Nephron progenitor cell (in vitro differentiated cells): ENCODE results near the gene SERPINA9.
A peak's percentile ranks its signal among the peaks of the same experiment; 100 is the strongest.

Source experiments
- DNase-seq: peaks from one replicate; pipeline ENCODE4 v3.0.0; 2021
- H3K27ac Mint-ChIP-seq: 2 replicates; pipeline ENCODE4 v1.8.0; 2021; ENCODE audit warnings: mild to moderate bottlenecking, moderate library complexity, mixed read lengths
- H3K27me3 Mint-ChIP-seq: 2 replicates; pipeline ENCODE4 v1.8.0; 2021; ENCODE audit warnings: mild to moderate bottlenecking, low read depth, mixed read lengths; ENCODE audit not compliant: poor library complexity
- H3K36me3 Mint-ChIP-seq: 2 replicates; pipeline ENCODE4 v1.8.0; 2021; ENCODE audit warnings: low read depth, mixed read lengths
- H3K4me1 Mint-ChIP-seq: 2 replicates; pipeline ENCODE4 v1.8.0; 2021; ENCODE audit warnings: mixed read lengths
- H3K4me3 Mint-ChIP-seq: 2 replicates; pipeline ENCODE4 v1.8.0; 2021; ENCODE audit warnings: mild to moderate bottlenecking, moderate library complexity, mixed read lengths
- H3K9me3 Mint-ChIP-seq: 2 replicates; pipeline ENCODE4 v1.8.0; 2021; ENCODE audit warnings: mild to moderate bottlenecking, moderate library complexity, mixed read lengths
- CTCF ChIP-seq: fragments of 200-600 bp; sonication (generic); IDR thresholded peaks from 2 replicates; pipeline ENCODE4 v1.5.0; 2021; ENCODE audit warnings: antibody characterized with exemption

The SERPINA9 gene

GRCh38 chr14:94448071-94448808 is 27.8 kb downstream of the SERPINA9 start:
- H3K4me1 Mint-ChIP-seq, result peaks cover 12% of the 10 kb centered on the region
- no peak overlapping the region for H3K4me3 Mint-ChIP-seq
- H3K36me3 Mint-ChIP-seq, result no peaks in the 10 kb centered on the region
- peaks cover 24% of the 10 kb centered on the region for H3K27me3 Mint-ChIP-seq
- no peak for TF ChIP-seq CTCF
- H3K9me3 Mint-ChIP-seq, result peaks cover 4% of the 10 kb centered on the region
- peak overlapping the region; percentile 40 for H3K27ac Mint-ChIP-seq
- no peak for DNase-seq

- H3K36me3 Mint-ChIP-seq, result no peaks in the 10 kb centered on the region
- H3K4me3 Mint-ChIP-seq, result no peak overlapping the region
- H3K4me1 Mint-ChIP-seq, result peaks cover 12% of the 10 kb centered on the region
- DNase-seq, result no peak
- H3K27me3 Mint-ChIP-seq, result peaks cover 21% of the 10 kb centered on the region
- peaks cover under 1% of the 10 kb centered on the region for H3K9me3 Mint-ChIP-seq
- no peak for TF ChIP-seq CTCF
- no peak overlapping the region for H3K27ac Mint-ChIP-seq
Observed at GRCh38 chr14:94447206-94447605, 28.8 kb downstream of the SERPINA9 start.

GRCh38 chr14:94446126-94446525 is 29.9 kb downstream of the SERPINA9 start:
- H3K9me3 Mint-ChIP-seq, result no peaks in the 10 kb centered on the region
- H3K4me3 Mint-ChIP-seq, result no peak overlapping the region
- no peak for DNase-seq
- no peak overlapping the region for H3K27ac Mint-ChIP-seq
- H3K36me3 Mint-ChIP-seq, result no peaks in the 10 kb centered on the region
- TF ChIP-seq CTCF, result no peak
- peaks cover 12% of the 10 kb centered on the region for H3K4me1 Mint-ChIP-seq
- peaks cover 13% of the 10 kb centered on the region for H3K27me3 Mint-ChIP-seq

DNA sequence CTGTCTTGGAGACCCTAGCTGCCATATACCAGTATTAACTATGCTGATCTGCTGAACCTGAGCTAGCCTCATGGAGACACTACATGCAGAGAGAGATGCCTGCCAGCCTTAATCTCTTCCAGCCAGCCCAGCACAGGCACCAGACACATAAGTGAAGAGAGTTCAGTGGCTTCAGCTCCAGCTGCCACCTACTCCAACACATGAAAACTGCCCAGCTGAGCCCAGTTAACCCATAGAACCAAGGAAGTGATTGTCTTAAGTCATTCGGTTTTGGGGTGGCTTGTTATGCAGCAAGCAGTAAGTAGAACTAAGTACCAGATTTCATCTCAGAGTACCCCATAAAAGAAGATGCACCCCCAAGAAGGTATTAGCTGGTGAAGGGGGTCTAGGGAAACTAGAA is 31.0 kb downstream of the SERPINA9 start:
- TF ChIP-seq CTCF, result no peak
- Mint-ChIP-seq H3K4me1 (peaks cover 12% of the 10 kb centered on the region), H3K9me3 (no peaks in the 10 kb centered on the region), H3K27me3 (peaks cover 11% of the 10 kb centered on the region), H3K36me3 (no peaks in the 10 kb centered on the region), H3K27ac (no peak overlapping the region), H3K4me3 (no peak overlapping the region)
- no peak for DNase-seq

GRCh38 chr14:94441531-94442205 is 34.3 kb downstream of the SERPINA9 start:
- no peak for TF ChIP-seq CTCF
- no peak overlapping the region for H3K4me3 Mint-ChIP-seq
- no peak for DNase-seq
- no peaks in the 10 kb centered on the region for H3K4me1 Mint-ChIP-seq
- peaks cover 14% of the 10 kb centered on the region for H3K27me3 Mint-ChIP-seq
- H3K27ac Mint-ChIP-seq, result no peak overlapping the region
- no peaks in the 10 kb centered on the region for H3K9me3 Mint-ChIP-seq
- H3K36me3 Mint-ChIP-seq, result no peaks in the 10 kb centered on the region
